ENCODE data around the gene CCNT1.
"Not testable (repeated sequence)": the region's sequence is repeated elsewhere in the genome, so short reads cannot be mapped to it uniquely, and the experiment has no call there.

GRCh38 chr12:48645354-48645753 is 71.2 kb downstream of the CCNT1 start:
- not testable (repeated sequence) for TF ChIP-seq CTCF (IDR thresholded peaks at IDR 0.05; ENCODE audit: low read length); EZH2phosphoT487 (IDR thresholded peaks at IDR 0.05; ENCODE audit: low read length); EZH2 (optimal IDR thresholded peaks at IDR 0.05; ENCODE audit: low read depth, low read length)

Data from MM.1S (cell line).